K562 (cell line): Measurements from ENCODE around the gene FCRL1.

ENCODE experiments used
- CBFB ChIP-seq: sonication (generic); formaldehyde crosslinking; IDR thresholded peaks from 2 replicates; pipeline ENCODE4 v1.4.0; 2020; ENCODE audit warnings: mild to moderate bottlenecking, missing genetic modification reagents
- HNRNPH1 ChIP-seq: fragments of 200-400 bp; formaldehyde crosslinking; optimal IDR thresholded peaks from 2 replicates; pipeline ENCODE3; 2017; ENCODE audit warnings: low read depth, mild to moderate bottlenecking, low read length, moderate library complexity
- TF ChIP-seq, protein P1 (sequence below), 3 experiments: IDR thresholded peaks in 2 of 3; conservative IDR thresholded peaks in 1 of 3; 2 replicates each; pipeline ENCODE4 v1.5.1; 2011 to 2012; ENCODE audit warnings: low read length in 3 of 3, mild to moderate bottlenecking in 3 of 3, control low read depth in 2 of 3, improper control_type of control experiment in 1 of 3, inconsistent platforms in 1 of 3, low read depth in 1 of 3, mixed read lengths in 1 of 3, moderate library complexity in 1 of 3; ENCODE audit not compliant: insufficient read depth in 2 of 3
- TF ChIP-seq, protein P2 (sequence below): sonication (generic); formaldehyde crosslinking; IDR thresholded peaks from 2 replicates; pipeline ENCODE4 v1.9.0; 2022; ENCODE audit warnings: mild to moderate bottlenecking, missing genetic modification reagents
- TF ChIP-seq, protein P3 (sequence below): sonication (generic); formaldehyde crosslinking; IDR thresholded peaks from 2 replicates; pipeline ENCODE4 v1.8.0; 2022; ENCODE audit warnings: mild to moderate bottlenecking, low read depth, missing genetic modification reagents

DNA sequence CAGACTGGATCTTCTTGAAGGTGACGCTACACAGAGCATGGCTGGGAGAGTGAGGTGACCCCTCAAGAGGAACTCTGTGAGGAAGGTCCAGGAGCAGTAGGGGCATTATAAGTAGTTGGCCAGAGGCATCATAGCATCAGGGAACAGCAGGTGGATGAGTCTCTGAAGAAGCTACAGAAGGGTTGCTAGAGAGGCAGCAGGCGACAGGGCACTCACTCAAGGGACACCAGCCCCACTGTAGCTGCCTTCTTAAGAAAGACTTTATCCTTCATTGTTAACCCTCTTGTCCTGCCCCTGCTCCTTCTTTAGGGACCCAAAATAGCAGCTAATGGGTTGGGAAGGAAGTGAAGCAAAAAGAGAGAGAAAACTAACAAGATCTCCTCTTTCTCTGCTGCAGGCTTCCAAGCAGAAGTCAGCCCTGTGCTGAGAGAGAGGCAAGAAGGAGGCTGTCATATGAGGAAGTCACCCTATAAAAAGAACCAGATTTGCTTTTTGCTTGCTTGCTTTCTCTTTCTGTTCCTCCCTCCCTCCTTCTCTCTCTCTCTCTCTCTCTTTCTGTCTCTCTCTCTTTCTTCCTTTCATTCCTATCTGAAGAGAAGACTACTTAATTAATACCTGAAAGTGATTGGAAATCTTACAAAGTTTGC is 29.4 kb upstream of the FCRL1 start:
- TF ChIP-seq CBFB (no peak), HNRNPH1 (no peak)
- TF ChIP-seq, protein P1, sequence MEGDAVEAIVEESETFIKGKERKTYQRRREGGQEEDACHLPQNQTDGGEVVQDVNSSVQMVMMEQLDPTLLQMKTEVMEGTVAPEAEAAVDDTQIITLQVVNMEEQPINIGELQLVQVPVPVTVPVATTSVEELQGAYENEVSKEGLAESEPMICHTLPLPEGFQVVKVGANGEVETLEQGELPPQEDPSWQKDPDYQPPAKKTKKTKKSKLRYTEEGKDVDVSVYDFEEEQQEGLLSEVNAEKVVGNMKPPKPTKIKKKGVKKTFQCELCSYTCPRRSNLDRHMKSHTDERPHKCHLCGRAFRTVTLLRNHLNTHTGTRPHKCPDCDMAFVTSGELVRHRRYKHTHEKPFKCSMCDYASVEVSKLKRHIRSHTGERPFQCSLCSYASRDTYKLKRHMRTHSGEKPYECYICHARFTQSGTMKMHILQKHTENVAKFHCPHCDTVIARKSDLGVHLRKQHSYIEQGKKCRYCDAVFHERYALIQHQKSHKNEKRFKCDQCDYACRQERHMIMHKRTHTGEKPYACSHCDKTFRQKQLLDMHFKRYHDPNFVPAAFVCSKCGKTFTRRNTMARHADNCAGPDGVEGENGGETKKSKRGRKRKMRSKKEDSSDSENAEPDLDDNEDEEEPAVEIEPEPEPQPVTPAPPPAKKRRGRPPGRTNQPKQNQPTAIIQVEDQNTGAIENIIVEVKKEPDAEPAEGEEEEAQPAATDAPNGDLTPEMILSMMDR (IDR thresholded peaks at IDR 0.05 in 2 of 3, conservative IDR thresholded peaks at IDR 0.05 in 1 of 3; ENCODE audit: insufficient read depth in 2 of 3, low read depth in 1 of 3, low read length in 3 of 3), result no peak
- TF ChIP-seq, protein P2, sequence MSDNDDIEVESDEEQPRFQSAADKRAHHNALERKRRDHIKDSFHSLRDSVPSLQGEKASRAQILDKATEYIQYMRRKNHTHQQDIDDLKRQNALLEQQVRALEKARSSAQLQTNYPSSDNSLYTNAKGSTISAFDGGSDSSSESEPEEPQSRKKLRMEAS (CRISPR knock-in tag), result no peak
- TF ChIP-seq, protein P3, sequence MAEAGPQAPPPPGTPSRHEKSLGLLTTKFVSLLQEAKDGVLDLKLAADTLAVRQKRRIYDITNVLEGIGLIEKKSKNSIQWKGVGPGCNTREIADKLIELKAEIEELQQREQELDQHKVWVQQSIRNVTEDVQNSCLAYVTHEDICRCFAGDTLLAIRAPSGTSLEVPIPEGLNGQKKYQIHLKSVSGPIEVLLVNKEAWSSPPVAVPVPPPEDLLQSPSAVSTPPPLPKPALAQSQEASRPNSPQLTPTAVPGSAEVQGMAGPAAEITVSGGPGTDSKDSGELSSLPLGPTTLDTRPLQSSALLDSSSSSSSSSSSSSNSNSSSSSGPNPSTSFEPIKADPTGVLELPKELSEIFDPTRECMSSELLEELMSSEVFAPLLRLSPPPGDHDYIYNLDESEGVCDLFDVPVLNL (CRISPR knock-in tag), result no peak
